Occipital lobe (tissue), 2 donors: Measurements from ENCODE around the gene AFDN. TPM values are rescaled to one million over a fixed set of nuclear protein-coding genes. Genes with fewer than 3 reads are reported as not detected.
"Not testable (repeated sequence)": the region's sequence is repeated elsewhere in the genome, so short reads cannot be mapped to it uniquely, and the experiment has no call there.

Experiments
- DNase-seq: peaks from one replicate; lab custom pipeline; 2025; lab: John Stamatoyannopoulos, UW
- total RNA-seq: library from RNA; depleted of rRNA; stranded (reverse); fragments of >200 nt; gene quantifications from one replicate; pipeline ENCODE4 v1.2.3, GENCODE V29; 2014

The AFDN gene
- total RNA-seq, 1 donor from 2014 or later, result 237 TPM

GRCh38 chr6:167949121-167949684 is 122.5 kb downstream of the AFDN start:
- DNase-seq, result no peak

DNA sequence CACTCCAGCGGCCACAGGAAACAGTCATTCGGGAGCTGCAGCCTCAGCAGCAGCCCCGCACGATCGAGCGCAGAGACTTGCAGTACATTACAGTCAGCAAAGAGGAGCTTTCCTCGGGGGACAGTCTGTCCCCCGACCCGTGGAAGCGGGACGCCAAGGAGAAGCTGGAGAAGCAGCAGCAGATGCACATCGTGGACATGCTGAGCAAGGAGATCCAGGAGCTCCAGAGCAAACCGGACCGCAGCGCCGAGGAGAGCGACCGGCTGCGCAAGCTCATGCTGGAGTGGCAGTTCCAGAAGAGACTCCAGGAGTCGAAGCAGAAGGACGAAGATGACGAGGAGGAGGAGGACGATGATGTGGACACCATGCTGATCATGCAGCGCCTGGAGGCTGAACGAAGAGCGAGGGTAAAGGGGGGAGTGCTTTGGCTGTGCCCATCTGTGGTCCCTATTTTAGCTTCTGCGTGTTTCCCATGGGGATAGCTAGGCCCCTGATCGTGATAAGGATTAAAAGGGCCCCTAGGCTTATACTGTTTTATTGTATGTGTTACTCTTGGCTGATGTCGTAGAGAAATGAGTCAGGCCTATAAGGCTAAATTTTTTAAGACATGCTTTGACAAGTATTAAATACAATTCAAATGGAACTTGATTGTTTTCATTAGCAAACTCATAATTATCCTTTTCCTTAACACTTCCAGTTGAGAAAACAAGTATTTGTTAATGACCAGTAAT is 125.2 kb downstream of the AFDN start:
- no peak for DNase-seq

DNA sequence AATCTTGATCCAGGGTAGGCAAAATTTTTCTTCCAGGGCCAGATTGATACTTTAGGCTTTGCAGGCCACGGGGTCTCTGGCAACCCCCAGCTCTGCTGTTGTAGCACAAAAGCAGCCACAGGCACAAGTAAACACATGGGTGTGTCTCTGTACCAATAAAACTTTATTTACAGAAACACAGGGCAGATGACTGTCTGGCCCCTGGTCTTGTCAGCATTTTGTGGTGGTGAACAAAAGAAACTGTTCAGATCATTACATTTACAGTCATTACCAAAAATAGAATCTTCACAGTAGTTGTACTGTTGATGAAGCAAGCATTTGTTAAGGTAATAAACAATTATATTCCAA is 125.8 kb downstream of the AFDN start:
- DNase-seq, result no peak

GRCh38 chr6:167953551-167953950 is 126.8 kb downstream of the AFDN start:
- no peak for DNase-seq

DNA sequence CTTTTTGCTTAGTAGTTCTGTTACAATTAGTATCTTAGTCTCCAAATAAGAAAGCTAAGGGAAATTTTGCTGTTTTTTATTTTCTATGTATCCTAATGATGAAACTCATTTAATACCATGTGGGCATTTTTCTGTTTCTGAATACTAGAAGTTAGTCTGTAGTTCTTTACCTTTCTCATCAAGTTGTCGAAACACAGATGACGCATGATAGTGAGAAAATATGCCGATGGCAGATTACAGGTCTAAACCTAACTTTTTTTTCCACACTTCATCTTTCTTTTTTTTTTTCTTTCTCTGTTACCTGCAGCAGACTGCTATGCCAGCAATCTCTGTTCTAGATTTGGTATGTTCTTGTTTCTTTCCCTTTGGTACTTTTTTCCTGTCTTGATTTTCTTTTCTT is 127.4 kb downstream of the AFDN start:
- DNase-seq, result no peak

- no peak for DNase-seq
Observed at GRCh38 chr6:167956491-167956890, 129.8 kb downstream of the AFDN start.

DNA sequence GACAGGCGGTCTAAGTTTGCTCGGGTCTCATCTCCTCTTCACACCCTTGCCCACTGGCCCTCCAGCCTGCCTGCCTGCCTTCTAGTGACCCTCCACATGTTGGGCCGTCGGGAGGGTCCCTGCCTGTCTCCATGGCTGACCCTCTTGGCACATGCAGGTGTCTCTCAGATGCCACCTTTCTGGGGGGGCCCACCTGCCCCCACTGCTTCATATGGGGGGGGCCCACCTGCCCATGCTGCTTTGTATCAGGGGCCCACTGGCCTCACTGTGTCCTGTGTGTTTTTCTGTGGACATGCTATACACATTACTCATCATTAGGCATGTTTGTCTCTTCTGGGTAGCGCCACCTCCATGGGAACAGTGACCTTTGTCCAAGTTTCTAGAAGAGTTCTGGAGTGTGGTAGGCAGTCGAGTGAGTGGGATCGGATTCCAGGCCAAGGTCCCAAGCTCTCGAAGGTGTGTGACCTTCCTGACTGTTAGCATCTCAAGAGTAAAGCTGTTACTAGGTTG is 130.3 kb downstream of the AFDN start:
- no peak for DNase-seq

GRCh38 chr6:167957626-167958025 is 130.9 kb downstream of the AFDN start:
- no peak for DNase-seq

GRCh38 chr6:167960579-167960978 is 133.9 kb downstream of the AFDN start:
- no peak for DNase-seq

DNA sequence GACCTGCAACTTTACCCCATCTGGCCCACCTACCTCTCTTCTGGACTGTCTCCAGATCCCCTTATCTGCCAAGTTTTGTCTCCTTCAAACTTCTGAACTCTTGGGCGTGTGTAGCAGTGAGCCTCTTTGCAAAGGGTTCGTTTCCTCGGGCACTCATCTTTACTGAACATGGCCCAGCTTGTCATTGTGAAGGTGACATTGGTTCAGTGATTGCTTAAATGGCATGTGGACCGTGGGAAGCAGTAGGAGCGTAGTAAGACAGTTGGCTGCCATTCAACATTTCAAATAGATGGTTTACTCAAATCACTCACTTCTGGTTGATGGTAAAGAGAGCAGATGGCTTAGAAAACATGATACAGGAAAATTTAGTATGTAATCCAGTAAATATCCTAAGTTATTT is 136.0 kb downstream of the AFDN start:
- no peak for DNase-seq

DNA sequence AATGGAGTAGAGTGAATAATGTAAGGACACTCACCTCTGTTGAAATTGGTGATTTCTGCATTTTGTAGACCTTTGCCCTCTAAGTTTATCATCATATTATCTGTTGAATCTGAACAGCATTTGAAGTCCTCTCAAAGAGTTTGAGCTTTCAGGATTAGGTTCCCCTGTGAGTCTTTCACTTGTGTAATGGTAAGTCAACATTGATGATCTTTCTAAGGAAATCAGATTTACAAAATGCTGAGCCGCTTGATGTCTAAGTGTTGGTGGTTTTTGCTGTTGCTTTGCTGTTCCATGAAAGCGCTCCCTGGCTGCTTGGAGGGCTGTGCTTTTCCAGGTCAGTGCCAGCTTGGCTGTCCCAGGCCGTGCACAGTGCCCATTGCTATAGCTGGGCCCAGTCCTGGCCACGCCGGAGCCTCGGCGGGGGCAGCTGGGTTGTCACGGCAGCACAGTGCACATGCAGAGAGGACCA is 136.9 kb downstream of the AFDN start:
- no peak for DNase-seq

GRCh38 chr6:167965592-167966539 is 139.2 kb downstream of the AFDN start:
- DNase-seq, result no peak

DNA sequence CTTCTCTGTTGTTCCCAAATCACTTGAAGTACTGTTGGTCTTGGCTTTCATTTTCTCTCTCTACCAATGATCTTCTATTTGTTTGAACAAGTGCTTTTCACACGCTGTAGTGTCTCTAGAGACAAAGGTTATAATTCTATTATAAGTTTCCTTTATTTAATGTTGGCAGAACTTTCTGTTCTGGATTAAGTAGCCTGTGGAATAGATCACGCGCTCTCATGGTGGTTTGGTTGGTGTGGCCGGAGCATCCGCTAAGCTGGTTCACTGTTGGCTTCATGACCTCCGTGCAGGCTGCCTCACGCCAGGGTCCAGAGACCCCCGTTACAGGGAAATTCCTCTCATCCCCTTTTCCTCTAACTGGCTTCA is 139.8 kb downstream of the AFDN start:
- DNase-seq, result no peak

GRCh38 chr6:167968091-167968490 is 141.4 kb downstream of the AFDN start:
- no peak for DNase-seq

- no peak for DNase-seq
Observed at GRCh38 chr6:167970230-167970629, 143.5 kb downstream of the AFDN start.

GRCh38 chr6:167972193-167972592 is 145.5 kb downstream of the AFDN start:
- no peak for DNase-seq

DNA sequence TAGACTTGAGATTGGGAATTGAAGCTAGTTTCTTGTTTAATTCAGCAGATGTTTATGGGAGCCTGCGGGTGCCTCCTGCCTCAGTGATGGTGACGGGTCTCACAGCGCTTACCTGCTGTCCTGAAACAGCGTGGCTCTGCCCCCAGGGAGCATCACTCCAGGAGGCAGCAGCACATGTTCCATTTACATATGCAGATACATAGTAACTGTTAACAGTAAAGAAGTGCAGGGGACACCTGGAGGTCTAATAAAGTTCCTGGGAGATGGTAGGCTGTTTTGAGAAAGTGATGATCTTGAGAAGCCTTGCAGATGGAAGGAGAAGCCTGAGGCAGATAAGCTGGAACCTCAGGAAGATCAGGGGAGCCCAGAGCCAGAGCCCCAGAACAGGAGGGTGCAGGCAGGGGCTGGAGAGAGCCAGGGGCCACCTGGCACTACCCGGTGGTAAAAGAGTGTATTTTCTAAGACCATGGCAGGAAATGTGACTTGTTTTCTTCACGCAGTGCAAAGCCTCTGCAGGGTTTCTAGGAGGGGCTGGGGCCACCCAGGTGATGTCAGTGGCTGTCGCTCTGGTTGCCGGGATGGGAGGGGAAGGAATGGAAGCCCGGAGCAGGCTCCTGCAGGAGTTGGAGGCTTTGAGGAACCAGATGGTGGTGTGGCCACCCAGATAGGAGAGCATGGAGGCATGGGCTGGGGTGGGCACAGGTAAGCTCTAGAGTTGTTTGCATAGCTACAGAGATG is 146.6 kb downstream of the AFDN start:
- no peak for DNase-seq

GRCh38 chr6:167974640-167975344 is 148.1 kb downstream of the AFDN start:
- no peak for DNase-seq

- no peak for DNase-seq
Observed at GRCh38 chr6:167975458-167975857, 148.7 kb downstream of the AFDN start.

GRCh38 chr6:167976116-167976657 is 149.5 kb downstream of the AFDN start:
- DNase-seq, result not testable (repeated sequence)

DNA sequence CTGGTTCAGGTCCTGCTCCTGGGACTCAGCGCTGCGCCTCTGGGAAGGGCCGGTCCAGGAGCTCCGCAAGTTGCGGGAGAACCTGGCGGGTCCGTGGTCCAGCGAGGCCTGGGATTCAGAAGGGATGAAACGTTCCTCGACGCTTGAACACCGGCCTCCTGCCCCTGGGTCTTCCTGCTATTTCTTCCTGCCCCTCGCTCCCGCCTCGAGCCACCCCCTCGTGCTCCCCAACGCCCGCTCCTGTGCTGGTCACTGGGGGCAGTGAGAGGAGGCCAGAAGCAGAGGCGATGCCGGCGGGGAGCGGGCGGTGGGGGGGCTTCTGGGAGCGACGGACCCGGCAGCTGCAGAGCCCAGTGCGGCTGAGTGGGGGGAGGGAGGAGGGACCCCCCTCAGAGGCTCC is 150.0 kb downstream of the AFDN start:
- no peak for DNase-seq
